ENCODE data around the gene CCNG2.

The CCNG2 gene

GRCh38 chr4:77167866-77168265, 10.9 kb downstream of the CCNG2 start:
- Histone ChIP-seq H3K27ac (ENCODE audit: low read depth, low read length) (no peak overlapping the region), H3K36me3 (ENCODE audit: low read length) (peaks cover 19% of the 10 kb centered on the region; the same call in 1 of the 2 replicates), H3K9me2 (replicated peaks; ENCODE audit: insufficient read depth, low read length) (no peaks in the 10 kb centered on the region), H2AFZ (ENCODE audit: low read depth, low read length, severe bottlenecking) (no peak overlapping the region), H3K9ac (ENCODE audit: low read length) (no peak overlapping the region), H3K4me3 (ENCODE audit: insufficient read depth, low read length, poor library complexity, severe bottlenecking) (no peak overlapping the region), H3K9me3 (ENCODE audit: insufficient read depth, low read length) (no peaks in the 10 kb centered on the region), H3F3A (ENCODE audit: insufficient read depth) (peaks cover 7% of the 10 kb centered on the region), H3K4me2 (ENCODE audit: low read depth, low read length, poor library complexity, severe bottlenecking) (no peak overlapping the region), H3K27me3 (ENCODE audit: low read length) (no peaks in the 10 kb centered on the region), H3K79me2 (ENCODE audit: insufficient read depth, low read length) (no peaks in the 10 kb centered on the region), H4K20me1 (ENCODE audit: low read depth, low read length) (no peaks in the 10 kb centered on the region)
- no peak for TF ChIP-seq EZH2phosphoT487 (conservative IDR thresholded peaks at IDR 0.05; ENCODE audit: low read length)
- TF ChIP-seq, protein P1, sequence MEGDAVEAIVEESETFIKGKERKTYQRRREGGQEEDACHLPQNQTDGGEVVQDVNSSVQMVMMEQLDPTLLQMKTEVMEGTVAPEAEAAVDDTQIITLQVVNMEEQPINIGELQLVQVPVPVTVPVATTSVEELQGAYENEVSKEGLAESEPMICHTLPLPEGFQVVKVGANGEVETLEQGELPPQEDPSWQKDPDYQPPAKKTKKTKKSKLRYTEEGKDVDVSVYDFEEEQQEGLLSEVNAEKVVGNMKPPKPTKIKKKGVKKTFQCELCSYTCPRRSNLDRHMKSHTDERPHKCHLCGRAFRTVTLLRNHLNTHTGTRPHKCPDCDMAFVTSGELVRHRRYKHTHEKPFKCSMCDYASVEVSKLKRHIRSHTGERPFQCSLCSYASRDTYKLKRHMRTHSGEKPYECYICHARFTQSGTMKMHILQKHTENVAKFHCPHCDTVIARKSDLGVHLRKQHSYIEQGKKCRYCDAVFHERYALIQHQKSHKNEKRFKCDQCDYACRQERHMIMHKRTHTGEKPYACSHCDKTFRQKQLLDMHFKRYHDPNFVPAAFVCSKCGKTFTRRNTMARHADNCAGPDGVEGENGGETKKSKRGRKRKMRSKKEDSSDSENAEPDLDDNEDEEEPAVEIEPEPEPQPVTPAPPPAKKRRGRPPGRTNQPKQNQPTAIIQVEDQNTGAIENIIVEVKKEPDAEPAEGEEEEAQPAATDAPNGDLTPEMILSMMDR (IDR thresholded peaks at IDR 0.05; ENCODE audit: insufficient read depth, low read length, poor library complexity, severe bottlenecking) = no peak

DNA sequence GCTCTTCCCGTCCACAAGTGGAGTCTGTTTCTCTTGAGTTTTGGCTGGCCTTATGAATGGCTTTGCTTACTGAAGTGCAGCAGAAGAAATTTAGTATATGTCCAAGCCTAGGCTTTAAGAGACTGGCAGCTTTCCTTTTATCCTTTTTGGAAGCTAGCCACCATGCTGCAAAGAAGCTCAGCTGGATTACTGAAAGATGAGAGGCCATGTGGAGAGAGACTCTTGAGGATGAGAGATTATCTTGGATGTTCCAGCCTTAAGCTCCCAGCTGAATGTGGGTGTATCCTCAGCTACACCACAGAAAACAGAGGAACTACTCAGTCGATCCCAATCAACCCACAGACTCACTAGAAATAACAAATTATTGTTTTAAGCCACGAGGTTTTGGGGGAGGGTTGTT, 12.5 kb downstream of the CCNG2 start:
- TF ChIP-seq, protein P1 (IDR thresholded peaks at IDR 0.05; ENCODE audit: insufficient read depth, low read length, poor library complexity, severe bottlenecking) = no peak
- no peak for TF ChIP-seq EZH2phosphoT487 (conservative IDR thresholded peaks at IDR 0.05; ENCODE audit: low read length)
- H3K9ac ChIP-seq (ENCODE audit: low read length) = no peak overlapping the region
- H3F3A ChIP-seq (ENCODE audit: insufficient read depth) = peaks cover 7% of the 10 kb centered on the region
- H3K27me3 ChIP-seq (ENCODE audit: low read length) = no peaks in the 10 kb centered on the region
- no peaks in the 10 kb centered on the region for H3K79me2 ChIP-seq (ENCODE audit: insufficient read depth, low read length)
- no peak overlapping the region for H3K4me3 ChIP-seq (ENCODE audit: insufficient read depth, low read length, poor library complexity, severe bottlenecking)
- H3K9me2 ChIP-seq (replicated peaks; ENCODE audit: insufficient read depth, low read length) = no peaks in the 10 kb centered on the region
- H4K20me1 ChIP-seq (ENCODE audit: low read depth, low read length) = no peaks in the 10 kb centered on the region
- no peak overlapping the region for H2AFZ ChIP-seq (ENCODE audit: low read depth, low read length, severe bottlenecking)
- H3K36me3 ChIP-seq (ENCODE audit: low read length) = peaks cover 11% of the 10 kb centered on the region; the same call in 1 of the 2 replicates
- no peaks in the 10 kb centered on the region for H3K9me3 ChIP-seq (ENCODE audit: insufficient read depth, low read length)
- H3K27ac ChIP-seq (ENCODE audit: low read depth, low read length) = no peak overlapping the region
- no peak overlapping the region for H3K4me2 ChIP-seq (ENCODE audit: low read depth, low read length, poor library complexity, severe bottlenecking)

GRCh38 chr4:77170926-77171325, 13.9 kb downstream of the CCNG2 start:
- Histone ChIP-seq H3K27ac (ENCODE audit: low read depth, low read length) (no peak overlapping the region), H3K9me2 (replicated peaks; ENCODE audit: insufficient read depth, low read length) (no peaks in the 10 kb centered on the region), H3K4me3 (ENCODE audit: insufficient read depth, low read length, poor library complexity, severe bottlenecking) (no peak overlapping the region), H4K20me1 (ENCODE audit: low read depth, low read length) (no peaks in the 10 kb centered on the region), H3K9ac (ENCODE audit: low read length) (no peak overlapping the region), H3K79me2 (ENCODE audit: insufficient read depth, low read length) (no peaks in the 10 kb centered on the region), H3K9me3 (ENCODE audit: insufficient read depth, low read length) (no peaks in the 10 kb centered on the region), H3K27me3 (ENCODE audit: low read length) (no peaks in the 10 kb centered on the region), H3K36me3 (ENCODE audit: low read length) (peaks cover 10% of the 10 kb centered on the region; the same call in 1 of the 2 replicates), H3F3A (ENCODE audit: insufficient read depth) (peaks cover 7% of the 10 kb centered on the region), H3K4me2 (ENCODE audit: low read depth, low read length, poor library complexity, severe bottlenecking) (no peak overlapping the region), H2AFZ (ENCODE audit: low read depth, low read length, severe bottlenecking) (no peak overlapping the region)
- no peak for TF ChIP-seq EZH2phosphoT487 (conservative IDR thresholded peaks at IDR 0.05; ENCODE audit: low read length)
- TF ChIP-seq, protein P1 (IDR thresholded peaks at IDR 0.05; ENCODE audit: insufficient read depth, low read length, poor library complexity, severe bottlenecking) = no peak
